Panc1 (cell line): ENCODE measurements around the gene WDR47.

Experiments used
- POLR2AphosphoS5 ChIP-seq: IDR thresholded peaks from 2 replicates; pipeline ENCODE4 v1.6.1; 2012; ENCODE audit warnings: mild to moderate bottlenecking, low read depth, low read length, moderate library complexity
- SIN3A ChIP-seq: IDR thresholded peaks from 2 replicates; pipeline ENCODE4 v1.6.1; 2012; ENCODE audit warnings: low read depth, mild to moderate bottlenecking, low read length, moderate library complexity, borderline replicate concordance; ENCODE audit not compliant: insufficient read depth
- TCF7L2 ChIP-seq: IDR thresholded peaks from 2 replicates; pipeline ENCODE4 v1.6.1; 2011; ENCODE audit warnings: mild to moderate bottlenecking, low read depth, low read length, inconsistent platforms
- TF ChIP-seq, protein P1 (sequence below): fragments of 450-650 bp; IDR thresholded peaks from 2 replicates; pipeline ENCODE4 v1.5.1; 2017; ENCODE audit warnings: mild to moderate bottlenecking
- TF ChIP-seq, protein P2 (sequence below), 2 experiments: IDR thresholded peaks; 2 replicates each; pipeline ENCODE4 v1.6.1; 2011 to 2012; ENCODE audit warnings: low read depth in 2 of 2, control low read depth in 1 of 2, low read length in 1 of 2, mild to moderate bottlenecking in 1 of 2, moderate library complexity in 1 of 2; ENCODE audit not compliant: insufficient read depth in 1 of 2

DNA sequence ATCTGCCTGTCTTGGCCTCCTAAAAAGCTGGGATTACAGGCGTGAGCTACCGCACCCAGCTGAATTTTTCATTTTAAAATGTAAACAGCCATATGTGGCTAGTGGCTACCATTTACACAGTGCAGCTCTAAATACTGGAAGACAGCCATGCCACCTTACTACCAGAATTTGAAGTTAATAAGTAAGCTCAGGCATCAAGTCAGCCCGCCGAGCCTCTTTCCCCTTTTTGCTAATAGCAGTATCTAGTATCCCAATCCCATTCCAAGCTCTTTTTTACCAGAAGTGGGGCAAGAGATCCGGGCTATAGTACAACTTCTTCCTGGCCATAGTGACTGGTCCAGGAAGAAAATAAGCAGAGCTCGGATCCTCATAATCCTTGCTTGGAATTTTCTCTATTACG, 18.8 kb upstream of the WDR47 start:
- TF ChIP-seq, protein P1, sequence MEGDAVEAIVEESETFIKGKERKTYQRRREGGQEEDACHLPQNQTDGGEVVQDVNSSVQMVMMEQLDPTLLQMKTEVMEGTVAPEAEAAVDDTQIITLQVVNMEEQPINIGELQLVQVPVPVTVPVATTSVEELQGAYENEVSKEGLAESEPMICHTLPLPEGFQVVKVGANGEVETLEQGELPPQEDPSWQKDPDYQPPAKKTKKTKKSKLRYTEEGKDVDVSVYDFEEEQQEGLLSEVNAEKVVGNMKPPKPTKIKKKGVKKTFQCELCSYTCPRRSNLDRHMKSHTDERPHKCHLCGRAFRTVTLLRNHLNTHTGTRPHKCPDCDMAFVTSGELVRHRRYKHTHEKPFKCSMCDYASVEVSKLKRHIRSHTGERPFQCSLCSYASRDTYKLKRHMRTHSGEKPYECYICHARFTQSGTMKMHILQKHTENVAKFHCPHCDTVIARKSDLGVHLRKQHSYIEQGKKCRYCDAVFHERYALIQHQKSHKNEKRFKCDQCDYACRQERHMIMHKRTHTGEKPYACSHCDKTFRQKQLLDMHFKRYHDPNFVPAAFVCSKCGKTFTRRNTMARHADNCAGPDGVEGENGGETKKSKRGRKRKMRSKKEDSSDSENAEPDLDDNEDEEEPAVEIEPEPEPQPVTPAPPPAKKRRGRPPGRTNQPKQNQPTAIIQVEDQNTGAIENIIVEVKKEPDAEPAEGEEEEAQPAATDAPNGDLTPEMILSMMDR: no peak
- TF ChIP-seq POLR2AphosphoS5 (no peak), SIN3A (no peak), TCF7L2 (no peak)
- TF ChIP-seq, protein P2, sequence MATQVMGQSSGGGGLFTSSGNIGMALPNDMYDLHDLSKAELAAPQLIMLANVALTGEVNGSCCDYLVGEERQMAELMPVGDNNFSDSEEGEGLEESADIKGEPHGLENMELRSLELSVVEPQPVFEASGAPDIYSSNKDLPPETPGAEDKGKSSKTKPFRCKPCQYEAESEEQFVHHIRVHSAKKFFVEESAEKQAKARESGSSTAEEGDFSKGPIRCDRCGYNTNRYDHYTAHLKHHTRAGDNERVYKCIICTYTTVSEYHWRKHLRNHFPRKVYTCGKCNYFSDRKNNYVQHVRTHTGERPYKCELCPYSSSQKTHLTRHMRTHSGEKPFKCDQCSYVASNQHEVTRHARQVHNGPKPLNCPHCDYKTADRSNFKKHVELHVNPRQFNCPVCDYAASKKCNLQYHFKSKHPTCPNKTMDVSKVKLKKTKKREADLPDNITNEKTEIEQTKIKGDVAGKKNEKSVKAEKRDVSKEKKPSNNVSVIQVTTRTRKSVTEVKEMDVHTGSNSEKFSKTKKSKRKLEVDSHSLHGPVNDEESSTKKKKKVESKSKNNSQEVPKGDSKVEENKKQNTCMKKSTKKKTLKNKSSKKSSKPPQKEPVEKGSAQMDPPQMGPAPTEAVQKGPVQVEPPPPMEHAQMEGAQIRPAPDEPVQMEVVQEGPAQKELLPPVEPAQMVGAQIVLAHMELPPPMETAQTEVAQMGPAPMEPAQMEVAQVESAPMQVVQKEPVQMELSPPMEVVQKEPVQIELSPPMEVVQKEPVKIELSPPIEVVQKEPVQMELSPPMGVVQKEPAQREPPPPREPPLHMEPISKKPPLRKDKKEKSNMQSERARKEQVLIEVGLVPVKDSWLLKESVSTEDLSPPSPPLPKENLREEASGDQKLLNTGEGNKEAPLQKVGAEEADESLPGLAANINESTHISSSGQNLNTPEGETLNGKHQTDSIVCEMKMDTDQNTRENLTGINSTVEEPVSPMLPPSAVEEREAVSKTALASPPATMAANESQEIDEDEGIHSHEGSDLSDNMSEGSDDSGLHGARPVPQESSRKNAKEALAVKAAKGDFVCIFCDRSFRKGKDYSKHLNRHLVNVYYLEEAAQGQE (IDR thresholded peaks at IDR 0.05; ENCODE audit: insufficient read depth in 1 of 2, low read depth in 2 of 2, low read length in 1 of 2): no peak
